H9 (cell line): ENCODE results near the gene PBX1. TPM values are rescaled to one million over a fixed set of nuclear protein-coding genes. Genes with fewer than 3 reads are reported as not detected.
A peak's percentile ranks its signal among the peaks of the same experiment; 100 is the strongest.

Experiments used
- DNase-seq: peaks from one replicate; pipeline ENCODE4 v3.0.0-alpha.2; 2017
- H2AFZ ChIP-seq: one replicate; pipeline ENCODE4 v1.6.1; 2013; ENCODE audit warnings: mild to moderate bottlenecking, low read length, control low read depth, moderate library complexity
- H2AK5ac ChIP-seq: 2 replicates; pipeline ENCODE4 v1.6.1; 2013; ENCODE audit warnings: low read length, control low read depth, mixed read lengths; ENCODE audit not compliant: insufficient read length
- H2BK120ac ChIP-seq: one replicate; pipeline ENCODE4 v1.6.1; 2013; ENCODE audit warnings: low read depth, mild to moderate bottlenecking, low read length, control low read depth, inconsistent platforms; ENCODE audit not compliant: poor library complexity, severe bottlenecking
- H2BK12ac ChIP-seq: 2 replicates; pipeline ENCODE4 v1.6.1; 2013; ENCODE audit warnings: low read length, control low read depth, mixed read lengths, low read depth; ENCODE audit not compliant: insufficient read length
- H2BK15ac ChIP-seq: 2 replicates; pipeline ENCODE4 v1.6.1; 2013; ENCODE audit warnings: low read depth, low read length, control low read depth
- H2BK20ac ChIP-seq: one replicate; pipeline ENCODE4 v1.6.1; 2013; ENCODE audit warnings: low read depth, mild to moderate bottlenecking, low read length, control low read depth, inconsistent platforms; ENCODE audit not compliant: poor library complexity, severe bottlenecking
- H2BK5ac ChIP-seq: 2 replicates; pipeline ENCODE4 v1.6.1; 2013; ENCODE audit warnings: low read length, control low read depth, mixed read lengths; ENCODE audit not compliant: insufficient read length
- H3K14ac ChIP-seq: 2 replicates; pipeline ENCODE4 v1.6.1; 2013; ENCODE audit warnings: low read length, control low read depth; ENCODE audit not compliant: insufficient read depth
- H3K18ac ChIP-seq: 2 replicates; pipeline ENCODE4 v1.6.1; 2013; ENCODE audit warnings: low read depth, mild to moderate bottlenecking, mixed read lengths, low read length, control low read depth; ENCODE audit not compliant: insufficient read length
- H3K23ac ChIP-seq: 2 replicates; pipeline ENCODE4 v1.6.1; 2013; ENCODE audit warnings: low read length, control low read depth, mixed read lengths, low read depth; ENCODE audit not compliant: insufficient read length
- H3K23me2 ChIP-seq: 2 replicates; pipeline ENCODE4 v1.6.1; 2013; ENCODE audit warnings: low read depth, mild to moderate bottlenecking, mixed read lengths, low read length, control low read depth; ENCODE audit not compliant: insufficient read length, poor library complexity, severe bottlenecking
- H3K27ac ChIP-seq: 2 replicates; pipeline ENCODE4 v1.5.1; 2013; ENCODE audit warnings: low read length, control low read depth, mixed read lengths, low read depth; ENCODE audit not compliant: insufficient read length
- H3K27me3 ChIP-seq: 2 replicates; pipeline ENCODE4 v1.6.1; 2013; ENCODE audit warnings: low read length, control low read depth, inconsistent platforms; ENCODE audit not compliant: insufficient read depth
- H3K4ac ChIP-seq: 2 replicates; pipeline ENCODE4 v1.6.1; 2013; ENCODE audit warnings: low read depth, mild to moderate bottlenecking, control low read depth, inconsistent platforms, low read length, moderate library complexity
- H3K4me1 ChIP-seq: 2 replicates; pipeline ENCODE4 v1.6.1; 2013; ENCODE audit warnings: low read length, control low read depth, inconsistent platforms; ENCODE audit not compliant: insufficient read depth
- H3K4me2 ChIP-seq: 2 replicates; pipeline ENCODE4 v1.6.1; 2013; ENCODE audit warnings: low read length, control low read depth, mixed read lengths; ENCODE audit not compliant: insufficient read length, insufficient read depth
- H3K56ac ChIP-seq: 2 replicates; pipeline ENCODE4 v1.6.1; 2013; ENCODE audit warnings: low read depth, mild to moderate bottlenecking, mixed read lengths, low read length, control low read depth; ENCODE audit not compliant: insufficient read length
- H3K79me1 ChIP-seq: 2 replicates; pipeline ENCODE4 v1.6.1; 2013; ENCODE audit warnings: low read depth, mild to moderate bottlenecking, moderate library complexity, low read length, control low read depth, inconsistent platforms; ENCODE audit not compliant: insufficient read depth, poor library complexity, severe bottlenecking
- H3K79me2 ChIP-seq: 2 replicates; pipeline ENCODE4 v1.6.1; 2013; ENCODE audit warnings: low read length, control low read depth, inconsistent platforms; ENCODE audit not compliant: insufficient read depth
- H3K9ac ChIP-seq: 2 replicates; pipeline ENCODE4 v1.6.1; 2013; ENCODE audit warnings: low read length, control low read depth, mixed read lengths; ENCODE audit not compliant: insufficient read length; ENCODE audit errors: extremely low read depth
- H3K9me3 ChIP-seq: one replicate; pipeline ENCODE4 v1.6.1; 2013; ENCODE audit warnings: low read depth, low read length, inconsistent platforms; ENCODE audit not compliant: control insufficient read depth
- H3T11ph ChIP-seq: one replicate; pipeline ENCODE4 v1.6.1; 2013; ENCODE audit warnings: mild to moderate bottlenecking, low read length, control low read depth, inconsistent platforms
- H4K20me1 ChIP-seq: one replicate; pipeline ENCODE4 v1.6.1; 2013; ENCODE audit not compliant: control insufficient read depth, insufficient read length, insufficient read depth
- H4K5ac ChIP-seq: 2 replicates; pipeline ENCODE4 v1.6.1; 2013; ENCODE audit warnings: low read depth, mild to moderate bottlenecking, mixed read lengths, low read length, control low read depth; ENCODE audit not compliant: insufficient read length
- H4K8ac ChIP-seq: replicated peaks from 2 replicates; pipeline ENCODE4 v1.6.1; 2013; ENCODE audit warnings: low read length, control low read depth, mixed read lengths, low read depth; ENCODE audit not compliant: insufficient read length
- H4K91ac ChIP-seq: 2 replicates; pipeline ENCODE4 v1.6.1; 2013; ENCODE audit warnings: low read depth, mild to moderate bottlenecking, moderate library complexity, mixed read lengths, low read length, control low read depth; ENCODE audit not compliant: insufficient read length
- H3K27ac Mint-ChIP-seq, 3 experiments: 2 replicates in 2 of 3; 3 replicates in 1 of 3; pipeline ENCODE4 v1.8.0; 2020 to 2021; ENCODE audit warnings: mixed read lengths in 3 of 3, mild to moderate bottlenecking in 1 of 3, moderate library complexity in 1 of 3
- H3K27me3 Mint-ChIP-seq: 2 replicates; pipeline ENCODE4 v1.8.0; 2021; ENCODE audit warnings: low read depth, mild to moderate bottlenecking, moderate library complexity, mixed read lengths
- H3K36me3 Mint-ChIP-seq, 3 experiments: 2 replicates in 2 of 3; 3 replicates in 1 of 3; pipeline ENCODE4 v1.8.0; 2020 to 2021; ENCODE audit warnings: low read depth in 3 of 3, mixed read lengths in 3 of 3; ENCODE audit not compliant: insufficient read depth in 1 of 3
- H3K4me1 Mint-ChIP-seq, 2 experiments: 2 replicates each; pipeline ENCODE4 v1.8.0; 2020; ENCODE audit warnings: mixed read lengths in 2 of 2
- H3K4me3 Mint-ChIP-seq, 2 experiments: 2 replicates in 1 of 2; 3 replicates in 1 of 2; pipeline ENCODE4 v1.8.0; 2020 to 2021; ENCODE audit warnings: mild to moderate bottlenecking in 2 of 2, mixed read lengths in 2 of 2, moderate library complexity in 1 of 2
- H3K9me3 Mint-ChIP-seq, 2 experiments: 2 replicates in 1 of 2; 3 replicates in 1 of 2; pipeline ENCODE4 v1.8.0; 2020; ENCODE audit warnings: mild to moderate bottlenecking in 2 of 2, mixed read lengths in 2 of 2, moderate library complexity in 1 of 2
- WGBS: extraction: QIAGEN DNeasy Blood & Tissue Kit; methylation state at CpG from one replicate; pipeline ENCODE4 v1.1.7; 2013; ENCODE audit warnings: missing lambda C conversion rate, low lambda C conversion rate, mixed read lengths; ENCODE audit not compliant: insufficient read length; ENCODE audit errors: extremely low coverage; 5-methylcytosine and 5-hydroxymethylcytosine counted together
- total RNA-seq: library from RNA; stranded (reverse); gene quantifications from 2 replicates; pipeline ENCODE4 v1.2.1, GENCODE V29; 2021
- TF ChIP-seq, protein P1 (sequence below): fragments of 200-600 bp; sonication (generic); conservative IDR thresholded peaks from 3 replicates; pipeline ENCODE4 v1.8.0; 2021; ENCODE audit warnings: antibody characterized with exemption, mild to moderate bottlenecking

The PBX1 gene
- total RNA-seq, 1 experiment from 2014 or later: 142 TPM

- Mint-ChIP-seq H3K27ac (peak overlapping the region in 2 of 3 experiments; percentile 19 to 20; a peak in 2 of 7 replicates), H3K36me3 (peaks cover 6 to 19% (median 16%) of the 10 kb centered on the region in 3 experiments; a peak in 5 of 7 replicates), H3K4me3 (no peak overlapping the region), H3K27me3 (no peaks in the 10 kb centered on the region), H3K9me3 (no peaks in the 10 kb centered on the region), H3K4me1 (peaks cover 49% of the 10 kb centered on the region in 2 experiments)
- Histone ChIP-seq H3K9me3 (no peaks in the 10 kb centered on the region), H2BK12ac (no peak overlapping the region), H3K9ac (no peak overlapping the region), H3K4me1 (no peaks in the 10 kb centered on the region; the same call in none of the 2 replicates), H2BK20ac (no peak overlapping the region), H2BK5ac (no peak overlapping the region), H3T11ph (no peak overlapping the region), H2AK5ac (no peak overlapping the region), H3K56ac (no peak overlapping the region), H4K91ac (no peak overlapping the region), H3K79me1 (peaks cover 7% of the 10 kb centered on the region), H4K5ac (no peak overlapping the region), H3K4me2 (no peak overlapping the region), H3K23me2 (no peaks in the 10 kb centered on the region), H4K20me1 (no peaks in the 10 kb centered on the region), H3K4ac (no peak overlapping the region), H3K27me3 (no peaks in the 10 kb centered on the region), H3K18ac (no peak overlapping the region), H3K14ac (no peak overlapping the region), H2BK15ac (no peak overlapping the region), H2BK120ac (no peak overlapping the region), H3K23ac (no peak overlapping the region), H3K79me2 (peaks cover 16% of the 10 kb centered on the region), H2AFZ (no peak overlapping the region), H3K27ac (no peak overlapping the region), H4K8ac (no peak overlapping the region)
- TF ChIP-seq, protein P1, sequence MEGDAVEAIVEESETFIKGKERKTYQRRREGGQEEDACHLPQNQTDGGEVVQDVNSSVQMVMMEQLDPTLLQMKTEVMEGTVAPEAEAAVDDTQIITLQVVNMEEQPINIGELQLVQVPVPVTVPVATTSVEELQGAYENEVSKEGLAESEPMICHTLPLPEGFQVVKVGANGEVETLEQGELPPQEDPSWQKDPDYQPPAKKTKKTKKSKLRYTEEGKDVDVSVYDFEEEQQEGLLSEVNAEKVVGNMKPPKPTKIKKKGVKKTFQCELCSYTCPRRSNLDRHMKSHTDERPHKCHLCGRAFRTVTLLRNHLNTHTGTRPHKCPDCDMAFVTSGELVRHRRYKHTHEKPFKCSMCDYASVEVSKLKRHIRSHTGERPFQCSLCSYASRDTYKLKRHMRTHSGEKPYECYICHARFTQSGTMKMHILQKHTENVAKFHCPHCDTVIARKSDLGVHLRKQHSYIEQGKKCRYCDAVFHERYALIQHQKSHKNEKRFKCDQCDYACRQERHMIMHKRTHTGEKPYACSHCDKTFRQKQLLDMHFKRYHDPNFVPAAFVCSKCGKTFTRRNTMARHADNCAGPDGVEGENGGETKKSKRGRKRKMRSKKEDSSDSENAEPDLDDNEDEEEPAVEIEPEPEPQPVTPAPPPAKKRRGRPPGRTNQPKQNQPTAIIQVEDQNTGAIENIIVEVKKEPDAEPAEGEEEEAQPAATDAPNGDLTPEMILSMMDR: no peak
- DNase-seq: no peak
- no CpG with 5 or more reads among the region's 1 CpG for WGBS
Measured at GRCh38 chr1:164623805-164624204, 64.8 kb downstream of the PBX1 start.
